HG03378 (cell line): Measurements from ENCODE around the gene KIF13A.
"Not testable (repeated sequence)": the region's sequence is repeated elsewhere in the genome, so short reads cannot be mapped to it uniquely, and the experiment has no call there.

ENCODE experiments used
- ATAC-seq: cut with Tn5 transposase; IDR thresholded peaks from one replicate; pipeline ENCODE4 v1.9.1; 2021; ENCODE audit warnings: mild to moderate bottlenecking, moderate library complexity; ENCODE audit not compliant: unreplicated experiment

KIF13A gene

DNA sequence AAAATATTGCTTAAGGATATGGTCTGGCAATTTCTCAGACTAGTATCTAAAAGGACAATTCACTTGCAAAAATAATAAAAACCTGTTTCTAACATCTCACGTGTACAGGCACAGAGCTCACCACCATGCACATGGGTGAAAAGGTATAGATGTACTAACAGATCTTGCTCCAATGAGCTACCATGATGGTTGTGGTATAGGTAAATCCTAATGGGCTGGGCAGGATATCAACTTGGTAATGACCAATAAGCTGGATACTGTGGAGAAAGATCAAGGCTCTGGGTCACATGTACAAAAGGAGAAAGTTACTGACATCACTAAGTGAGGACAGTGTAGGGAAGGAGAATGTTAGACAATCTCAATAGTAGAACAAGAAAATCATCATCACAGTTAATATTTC lies 169.7 kb downstream of the KIF13A start:
- ATAC-seq: no peak

GRCh38 chr6:17816921-17817611 lies 170.4 kb downstream of the KIF13A start:
- ATAC-seq: no peak

GRCh38 chr6:17813542-17813941 lies 173.9 kb downstream of the KIF13A start:
- ATAC-seq: no peak

DNA sequence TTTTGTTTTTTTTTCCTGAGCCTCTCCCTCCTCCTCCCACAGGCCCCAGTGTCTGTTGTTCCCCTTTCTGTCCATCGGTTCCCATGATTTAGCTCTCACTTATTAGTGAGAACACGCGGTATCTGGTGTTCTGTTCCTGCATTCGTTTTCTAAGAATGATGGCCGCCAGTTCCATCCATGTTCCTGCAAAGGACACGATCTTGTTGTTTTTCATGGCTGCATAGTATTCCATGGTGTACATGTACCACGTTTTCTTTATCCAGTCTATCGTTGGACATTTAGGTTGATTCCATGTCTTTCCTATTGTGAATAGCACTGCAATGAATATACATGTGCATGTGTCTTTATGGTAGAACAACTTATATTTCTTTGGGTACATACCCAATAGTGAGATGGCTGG lies 175.1 kb downstream of the KIF13A start:
- ATAC-seq: no peak

- ATAC-seq: no peak
Measured at GRCh38 chr6:17808609-17809008, 178.8 kb downstream of the KIF13A start.

GRCh38 chr6:17807431-17807830 lies 180.0 kb downstream of the KIF13A start:
- not testable (repeated sequence) for ATAC-seq

DNA sequence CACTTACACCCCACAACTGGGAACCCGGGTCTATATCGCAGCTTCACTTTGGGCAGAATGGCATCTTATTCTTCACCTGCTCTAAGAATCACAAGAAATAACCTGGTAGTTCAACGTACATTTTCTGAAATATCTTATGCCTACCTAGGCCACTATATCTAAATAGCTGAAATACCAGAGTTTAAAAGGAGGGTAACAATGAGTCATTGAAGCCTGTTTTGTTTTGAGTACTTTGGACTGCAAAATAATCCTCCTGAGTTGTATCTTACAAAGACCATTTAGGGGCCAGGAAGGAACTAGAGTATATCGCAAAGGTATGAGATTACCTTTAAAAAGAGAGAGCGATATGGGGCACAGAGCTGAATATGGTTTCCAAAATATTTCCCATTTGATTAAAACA lies 184.0 kb downstream of the KIF13A start:
- no peak for ATAC-seq

DNA sequence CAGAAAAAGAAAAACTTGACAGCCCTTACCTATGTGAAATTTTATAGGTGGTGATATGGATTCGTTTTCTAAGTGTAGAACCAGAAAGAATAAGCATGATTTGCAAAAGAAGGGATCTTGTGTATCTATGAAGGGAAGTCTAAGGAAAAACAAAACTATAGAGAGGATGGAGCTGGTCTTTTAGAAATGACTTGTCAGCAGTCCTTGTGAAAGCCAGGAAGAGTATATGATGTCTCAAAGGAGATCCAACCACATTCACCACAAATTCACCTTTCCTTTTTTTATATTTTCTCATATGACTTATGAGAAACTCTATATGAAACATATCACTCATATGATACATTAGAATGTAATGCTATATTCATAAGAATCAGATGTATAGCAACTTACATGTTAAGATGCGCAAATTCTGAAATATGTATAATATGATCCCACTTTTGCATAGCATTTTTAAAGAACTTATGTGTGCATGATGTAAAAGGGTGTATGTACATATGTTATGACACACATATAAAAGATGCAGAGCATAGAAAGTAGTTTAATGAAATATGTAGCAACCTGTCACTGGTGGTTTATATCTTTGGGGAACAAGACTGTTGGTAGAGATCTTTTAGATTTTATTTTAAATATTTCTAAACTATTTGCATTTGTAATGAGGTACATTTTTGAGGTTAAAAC lies 188.8 kb downstream of the KIF13A start:
- no peak for ATAC-seq

DNA sequence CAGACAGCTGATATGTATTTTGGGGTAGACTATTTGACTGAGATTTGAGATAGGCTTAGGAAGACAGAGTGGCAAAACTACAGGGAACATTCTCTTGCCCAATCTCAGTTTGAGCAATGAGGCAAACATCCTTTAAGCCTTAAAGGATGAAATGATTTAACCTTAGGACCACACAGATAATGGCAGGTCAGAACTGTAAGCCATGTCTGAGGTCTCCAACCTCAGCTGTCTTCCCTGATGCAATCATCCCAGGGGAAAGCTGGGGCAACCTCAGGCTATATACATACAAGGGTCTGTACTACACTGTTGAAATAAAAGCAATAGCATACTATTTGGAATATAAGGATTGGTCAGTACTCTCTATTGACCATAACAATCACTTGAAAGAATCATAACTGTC lies 196.9 kb downstream of the KIF13A start:
- ATAC-seq: no peak

- ATAC-seq: no peak
Measured at GRCh38 chr6:17785094-17785787, 202.2 kb downstream of the KIF13A start.

DNA sequence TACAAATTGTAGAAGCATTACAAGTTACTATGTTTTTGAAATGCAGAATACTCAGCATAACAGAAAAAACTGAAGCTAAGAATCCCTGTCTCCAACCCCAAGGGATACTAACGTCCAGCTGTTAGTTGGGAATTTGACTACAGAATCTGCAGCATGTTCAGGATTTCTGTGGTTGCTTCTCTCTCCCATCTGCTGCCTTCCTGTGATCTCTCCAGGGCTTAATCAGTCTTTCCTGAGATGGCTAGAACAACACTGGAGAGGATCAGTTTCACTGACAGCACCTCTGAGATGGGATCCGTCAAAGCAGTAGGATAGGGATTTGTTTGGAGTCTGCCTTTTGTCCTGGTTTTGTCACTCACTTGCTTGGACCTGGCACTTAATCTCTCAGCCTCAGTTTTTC lies 207.4 kb downstream of the KIF13A start:
- ATAC-seq: no peak

DNA sequence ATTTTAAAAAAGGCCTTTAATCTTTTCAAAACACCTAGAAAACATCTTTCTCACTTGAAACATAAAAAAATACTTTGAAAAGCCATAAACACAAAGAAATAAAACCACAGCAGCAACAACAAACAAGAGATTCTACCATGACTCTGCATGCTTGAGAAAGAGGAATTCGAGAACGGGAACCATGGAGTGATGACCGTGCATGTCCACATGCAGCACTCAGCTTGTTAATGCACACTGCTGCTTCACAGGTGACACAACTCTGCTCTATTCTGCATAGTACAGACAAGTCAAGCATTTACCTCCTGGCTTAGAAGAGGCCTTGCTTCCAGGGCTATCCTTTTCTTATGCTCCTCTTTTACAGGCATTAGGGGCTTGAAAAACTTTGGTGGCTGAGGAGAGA lies 215.8 kb downstream of the KIF13A start:
- ATAC-seq: no peak

- no peak for ATAC-seq
Measured at GRCh38 chr6:17768881-17769280, 218.6 kb downstream of the KIF13A start.

- no peak for ATAC-seq
Measured at GRCh38 chr6:17768388-17768787, 219.0 kb downstream of the KIF13A start.

DNA sequence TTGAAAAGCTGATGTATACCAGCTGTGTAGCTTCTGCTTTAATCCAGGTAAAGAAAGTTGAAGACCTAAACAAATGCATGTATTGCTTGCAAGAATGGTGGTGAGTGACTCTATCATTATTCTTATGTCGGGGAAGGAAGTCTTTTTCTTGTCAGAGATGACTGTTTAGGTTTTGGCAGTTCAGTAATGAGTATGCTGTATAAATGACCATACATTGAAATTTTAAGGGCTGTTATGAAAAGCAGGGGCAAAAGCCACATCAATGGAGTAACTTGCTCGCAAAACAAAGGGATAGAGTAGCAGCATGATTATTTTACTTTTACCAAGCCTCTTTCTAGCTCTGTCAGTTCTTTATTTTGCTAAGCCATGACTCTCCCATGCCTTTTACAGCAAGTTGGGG lies 224.8 kb downstream of the KIF13A start:
- no peak for ATAC-seq

DNA sequence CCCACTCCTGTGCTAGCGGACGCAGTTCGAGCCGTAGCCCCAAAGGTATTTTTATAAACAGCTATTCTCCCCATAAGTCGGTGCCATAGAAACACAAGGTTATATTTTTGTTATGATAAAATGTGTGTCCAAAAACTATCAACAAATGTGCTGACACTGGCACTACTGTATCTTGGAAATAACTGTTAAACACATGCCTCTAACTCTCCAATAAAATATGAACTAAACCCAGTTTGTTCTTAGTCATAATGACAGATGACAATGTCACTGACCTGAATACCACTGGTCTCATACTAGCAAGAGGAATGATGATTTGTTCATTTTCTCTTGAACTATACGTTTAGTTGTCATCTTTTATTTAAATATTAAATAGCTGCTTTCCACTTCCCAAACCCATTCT lies 229.3 kb downstream of the KIF13A start:
- no peak for ATAC-seq

GRCh38 chr6:17754254-17754653 lies 233.2 kb downstream of the KIF13A start:
- no peak for ATAC-seq

DNA sequence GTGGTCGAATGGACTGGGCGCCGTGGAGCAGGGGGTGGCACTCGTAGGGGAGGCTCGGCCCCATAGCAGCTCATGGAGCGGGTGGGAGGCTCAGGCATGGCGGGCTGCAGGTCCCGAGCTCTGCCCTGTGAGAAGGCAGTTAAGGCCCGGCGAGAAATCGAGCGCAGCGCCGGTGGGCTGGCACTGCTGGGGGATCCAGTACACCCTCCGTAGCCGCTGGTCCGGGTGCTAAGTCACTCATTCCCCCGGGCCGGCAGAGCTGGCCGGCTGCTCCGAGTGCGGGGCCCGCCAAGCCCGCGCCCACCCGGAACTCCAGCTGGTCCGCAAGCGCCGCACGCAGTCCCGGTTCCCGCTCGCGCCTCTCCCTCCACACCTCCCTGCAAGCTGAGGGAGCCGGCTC lies 242.1 kb downstream of the KIF13A start:
- not testable (repeated sequence) for ATAC-seq

DNA sequence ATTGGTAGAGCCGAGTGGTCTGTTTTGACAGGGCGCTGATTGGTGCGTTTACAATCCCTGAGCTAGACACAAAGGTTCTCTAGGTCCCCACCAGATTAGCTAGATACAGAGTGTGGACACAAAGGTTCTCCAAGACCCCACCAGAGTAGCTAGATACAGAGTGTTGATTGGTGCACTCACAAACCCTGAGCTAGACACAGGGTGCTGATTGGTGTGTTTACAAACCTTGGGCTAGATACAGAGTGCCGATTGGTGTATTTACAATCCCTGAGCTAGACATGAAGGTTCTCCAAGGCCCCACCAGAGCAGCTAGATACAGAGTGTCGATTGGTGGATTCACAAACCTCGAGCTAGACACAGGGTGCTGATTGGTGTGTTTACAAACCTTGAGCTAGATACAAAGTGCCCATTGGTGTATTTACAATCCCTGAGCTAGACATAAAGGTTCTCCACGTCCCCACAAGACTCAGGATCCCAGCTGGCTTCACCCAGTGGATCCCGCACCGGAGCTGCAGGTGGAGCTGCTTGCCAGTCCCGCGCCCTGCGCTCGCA lies 242.6 kb downstream of the KIF13A start:
- ATAC-seq: not testable (repeated sequence)

DNA sequence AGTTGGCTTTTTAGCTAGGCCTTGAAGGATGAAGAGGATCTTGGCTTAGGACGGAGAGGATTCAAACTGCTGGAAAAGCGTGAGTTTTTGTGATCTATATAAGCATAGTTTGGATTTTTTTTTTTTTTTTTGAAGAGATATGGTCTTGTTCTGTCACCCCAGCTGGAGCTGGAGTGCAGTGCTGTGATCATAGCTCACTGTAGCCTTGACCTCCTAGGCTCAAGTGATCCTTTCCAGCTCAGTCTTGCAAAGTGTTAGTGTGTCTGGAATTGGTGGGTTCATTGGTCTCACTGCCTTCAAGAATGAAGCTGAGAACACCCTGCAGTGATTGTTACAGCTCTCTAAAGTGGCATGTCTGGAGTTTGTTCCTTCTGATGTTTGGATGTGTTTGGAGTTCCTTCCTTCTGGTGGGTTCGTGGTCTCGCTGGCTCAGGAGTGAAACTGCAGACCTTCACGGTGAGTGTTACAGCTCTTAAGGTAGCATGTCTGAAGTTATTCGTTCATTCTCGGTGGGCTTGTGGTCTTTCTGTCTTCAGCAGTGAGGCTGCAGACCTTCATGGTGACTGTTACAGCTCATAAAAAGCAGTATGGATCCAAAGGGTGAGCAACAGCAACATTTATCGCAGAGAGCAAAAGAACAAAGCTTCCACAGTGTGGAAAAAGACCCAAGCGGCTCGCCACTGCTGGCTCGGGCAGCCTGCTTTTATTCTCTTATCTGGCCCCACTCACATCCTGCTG lies 243.2 kb downstream of the KIF13A start:
- ATAC-seq: no peak

DNA sequence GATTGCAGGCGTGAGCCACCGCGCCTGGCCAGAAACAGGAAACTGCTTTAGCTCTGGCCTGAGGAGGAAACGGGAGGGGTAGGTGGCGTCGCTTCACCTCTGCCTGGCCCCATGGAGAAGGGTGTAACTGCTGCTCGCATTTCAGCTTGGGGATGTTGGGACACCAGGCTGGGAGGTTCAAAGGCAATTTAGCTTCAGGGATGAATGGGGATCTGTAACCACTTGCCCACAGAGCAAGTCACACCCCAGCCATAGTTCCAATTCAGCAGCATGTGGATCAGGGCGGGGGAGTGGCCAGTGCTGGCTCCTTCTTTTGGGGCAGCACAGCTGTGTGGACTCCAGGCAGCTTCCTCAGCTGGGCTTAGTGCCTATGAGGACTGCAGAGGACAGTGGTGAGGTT lies 245.9 kb downstream of the KIF13A start:
- no peak for ATAC-seq
